CD4-positive, alpha-beta T cell treated with Interleukin-6 at 100 ng/mL for 8 hours (primary cell): Measurements from ENCODE around the gene KRTAP1-1.
"Not testable (repeated sequence)": the region's sequence is repeated elsewhere in the genome, so short reads cannot be mapped to it uniquely, and the experiment has no call there.

ENCODE experiments used
- DNase-seq: peaks from one replicate; pipeline ENCODE4 v3.0.0-alpha.2; 2020; ENCODE audit warnings: mixed read lengths, low spot score

The KRTAP1-1 gene

GRCh38 chr17:41012326-41013120 is 28.7 kb downstream of the KRTAP1-1 start:
- no peak for DNase-seq

- DNase-seq, result no peak
Observed at GRCh38 chr17:41010441-41010840, 30.8 kb downstream of the KRTAP1-1 start.

GRCh38 chr17:41009936-41010335 is 31.3 kb downstream of the KRTAP1-1 start:
- DNase-seq, result no peak

GRCh38 chr17:41009301-41009760 is 31.9 kb downstream of the KRTAP1-1 start:
- no peak for DNase-seq

GRCh38 chr17:41008811-41009210 is 32.4 kb downstream of the KRTAP1-1 start, which contains the start of gene KRTAP3-1:
KRTAP3-1 (minus strand) TSS chr17:41009128; CDS start chr17:41009074, 54 bp downstream.
- no peak for DNase-seq

- DNase-seq, result no peak
Observed at GRCh38 chr17:41004397-41004796, 36.9 kb downstream of the KRTAP1-1 start.

DNA sequence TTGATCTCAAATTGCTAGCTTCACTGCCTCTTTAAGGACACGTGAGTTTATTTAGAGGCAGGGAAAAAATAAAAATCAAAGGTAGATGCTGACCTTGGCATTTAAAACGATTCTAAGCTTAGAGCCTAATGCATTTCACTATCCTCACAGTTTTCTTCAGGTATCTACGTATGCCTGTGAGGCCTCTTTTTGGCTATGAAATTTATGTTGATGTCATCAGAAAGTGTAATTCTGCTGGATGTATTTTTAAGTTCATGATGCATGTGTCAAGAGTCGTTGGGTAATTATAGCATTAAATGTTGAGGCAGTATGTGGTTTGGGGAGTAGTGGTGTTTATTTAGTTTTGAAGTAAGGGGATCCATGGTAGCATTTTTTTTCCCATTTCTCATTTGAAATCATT is 37.3 kb downstream of the KRTAP1-1 start:
- DNase-seq, result no peak

DNA sequence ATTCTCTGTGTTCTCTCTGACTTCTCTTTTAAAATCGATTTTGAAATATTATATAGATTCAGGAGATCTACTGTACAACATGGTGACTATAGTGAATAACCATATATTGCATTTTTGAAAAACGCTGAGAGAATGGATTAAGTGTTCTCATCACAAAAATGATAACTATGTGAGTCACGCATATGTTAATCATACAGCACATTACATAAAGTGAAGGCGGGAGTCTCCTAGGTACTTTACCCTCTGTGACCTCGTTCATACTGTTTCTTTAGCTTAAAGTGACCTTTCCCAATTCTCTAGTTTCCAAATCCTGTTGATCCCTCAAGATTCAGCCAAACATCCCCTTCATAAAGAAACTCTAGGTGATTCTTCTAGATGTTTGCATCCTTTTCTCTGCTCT is 38.4 kb downstream of the KRTAP1-1 start:
- DNase-seq, result no peak

- no peak for DNase-seq
Observed at GRCh38 chr17:41001795-41002194, 39.5 kb downstream of the KRTAP1-1 start.

DNA sequence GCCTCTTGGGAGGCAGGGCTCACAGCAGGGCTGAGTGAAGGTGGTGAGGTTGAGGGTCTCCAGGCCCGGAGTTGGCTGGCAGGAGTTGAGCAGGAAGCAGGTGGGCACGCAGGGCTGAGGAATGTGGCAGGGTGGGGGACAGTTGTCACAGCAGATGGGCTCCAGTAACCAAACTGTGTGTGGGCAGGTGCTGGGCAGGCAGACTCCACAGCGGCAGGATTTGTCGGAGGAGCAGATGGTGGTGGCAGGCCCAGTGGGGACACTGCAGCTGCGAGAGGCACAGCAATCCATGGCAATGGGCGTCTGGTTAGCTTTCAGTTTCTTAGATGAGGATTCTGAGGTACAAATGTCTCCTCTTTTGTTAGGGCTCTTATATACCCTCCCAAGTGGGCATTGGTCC is 41.7 kb downstream of the KRTAP1-1 start, which contains the start of gene KRTAP3-2:
Gene KRTAP3-2 (minus strand): TSS at position 344 of the 400 bp plus-strand sequence. CDS start 53 bp downstream, at position 291.
- DNase-seq, result not testable (repeated sequence)

GRCh38 chr17:40997361-40997760 is 43.9 kb downstream of the KRTAP1-1 start:
- no peak for DNase-seq

DNA sequence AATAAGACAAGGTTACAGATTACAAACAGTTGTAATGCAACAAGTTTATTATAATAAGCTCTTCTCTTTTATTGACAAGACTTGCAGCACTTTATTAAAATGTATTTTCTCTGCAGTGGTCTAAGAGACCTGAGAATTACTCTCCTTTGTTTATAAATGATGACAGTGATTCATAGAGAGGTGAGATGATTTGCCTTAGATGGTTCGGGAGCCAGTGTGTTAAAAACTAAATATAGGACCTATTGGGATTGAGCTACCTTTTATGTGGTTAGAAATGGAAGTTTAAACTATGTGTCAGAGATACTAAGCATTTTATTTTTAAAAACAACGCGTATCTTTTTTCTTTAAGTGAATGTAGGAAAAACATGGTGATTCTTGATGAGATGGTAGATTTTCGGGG is 44.4 kb downstream of the KRTAP1-1 start:
- no peak for DNase-seq

- DNase-seq, result no peak
Observed at GRCh38 chr17:40995116-40995515, 46.1 kb downstream of the KRTAP1-1 start.

DNA sequence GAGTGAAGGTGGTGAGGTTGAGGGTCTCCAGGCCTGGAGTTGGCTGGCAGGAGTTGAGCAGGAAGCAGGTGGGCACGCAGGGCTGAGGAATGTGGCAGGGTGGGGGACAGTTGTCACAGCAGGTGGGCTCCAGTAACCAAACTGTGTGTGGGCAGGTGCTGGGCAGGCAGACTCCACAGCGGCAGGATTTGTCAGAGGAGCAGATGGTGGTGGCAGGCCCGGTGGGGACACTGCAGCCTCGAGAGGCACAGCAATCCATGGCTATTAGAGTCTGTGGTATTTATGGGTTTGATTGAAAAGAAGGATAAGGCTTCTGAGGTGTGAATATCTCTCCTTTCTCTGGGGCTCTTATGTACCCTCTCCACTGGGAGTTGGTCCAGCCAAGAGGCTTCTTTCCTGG is 47.4 kb downstream of the KRTAP1-1 start, which contains the start of gene KRTAP3-3:
Gene KRTAP3-3 (minus strand): TSS at position 326 of the 400 bp plus-strand sequence. CDS start 67 bp downstream, at position 259.
- no peak for DNase-seq

- no peak for DNase-seq
Observed at GRCh38 chr17:40993084-40993483, 48.2 kb downstream of the KRTAP1-1 start.

DNA sequence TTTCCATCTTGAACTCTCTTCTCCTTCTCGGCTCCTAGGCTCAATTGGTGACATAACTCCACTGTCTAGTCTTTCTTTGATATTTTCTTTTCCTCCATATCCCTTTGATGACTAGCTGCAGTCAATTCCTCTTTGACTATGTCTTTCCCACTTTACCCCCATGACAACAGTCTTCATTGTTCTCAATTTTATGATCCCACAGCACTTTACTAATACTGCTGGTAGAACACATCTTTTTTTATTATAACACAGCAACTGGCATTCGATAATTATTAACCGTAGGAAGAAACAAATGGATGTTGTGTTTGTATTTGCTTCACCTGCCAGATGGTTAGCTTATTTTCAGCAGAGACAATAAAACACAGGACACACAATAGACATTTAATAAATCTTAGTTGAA is 48.6 kb downstream of the KRTAP1-1 start:
- DNase-seq, result no peak
